BLaER1 (cell line): ENCODE data around the gene VPS37C.
A peak's percentile ranks its signal among the peaks of the same experiment; 100 is the strongest.

Experiments
- H3K27ac ChIP-seq: shearing (Covaris generic); formaldehyde crosslinking; 2 replicates; pipeline ENCODE4 v1.8.1; 2022
- H3K27me3 ChIP-seq: shearing (Covaris generic); formaldehyde crosslinking; 2 replicates; pipeline ENCODE4 v1.8.1; 2022
- H3K36me3 ChIP-seq: shearing (Covaris generic); formaldehyde crosslinking; 2 replicates; pipeline ENCODE4 v1.8.1; 2022
- H3K4me1 ChIP-seq: shearing (Covaris generic); formaldehyde crosslinking; 2 replicates; pipeline ENCODE4 v1.8.1; 2022
- H3K4me2 ChIP-seq: shearing (Covaris generic); formaldehyde crosslinking; 2 replicates; pipeline ENCODE4 v1.8.1; 2022
- H3K4me3 ChIP-seq: shearing (Covaris generic); formaldehyde crosslinking; 2 replicates; pipeline ENCODE4 v1.8.1; 2022
- H3K9ac ChIP-seq: shearing (Covaris generic); formaldehyde crosslinking; 2 replicates; pipeline ENCODE4 v1.8.1; 2022
- H3K9me3 ChIP-seq: shearing (Covaris generic); formaldehyde crosslinking; 2 replicates; pipeline ENCODE4 v1.8.1; 2022
- H4K20me1 ChIP-seq: shearing (Covaris generic); formaldehyde crosslinking; 2 replicates; pipeline ENCODE4 v1.8.1; 2022
- Cebpa-rat ChIP-seq: shearing (Covaris generic); IDR thresholded peaks from 2 replicates; pipeline ENCODE4 v1.8.1; 2022

The VPS37C gene

DNA sequence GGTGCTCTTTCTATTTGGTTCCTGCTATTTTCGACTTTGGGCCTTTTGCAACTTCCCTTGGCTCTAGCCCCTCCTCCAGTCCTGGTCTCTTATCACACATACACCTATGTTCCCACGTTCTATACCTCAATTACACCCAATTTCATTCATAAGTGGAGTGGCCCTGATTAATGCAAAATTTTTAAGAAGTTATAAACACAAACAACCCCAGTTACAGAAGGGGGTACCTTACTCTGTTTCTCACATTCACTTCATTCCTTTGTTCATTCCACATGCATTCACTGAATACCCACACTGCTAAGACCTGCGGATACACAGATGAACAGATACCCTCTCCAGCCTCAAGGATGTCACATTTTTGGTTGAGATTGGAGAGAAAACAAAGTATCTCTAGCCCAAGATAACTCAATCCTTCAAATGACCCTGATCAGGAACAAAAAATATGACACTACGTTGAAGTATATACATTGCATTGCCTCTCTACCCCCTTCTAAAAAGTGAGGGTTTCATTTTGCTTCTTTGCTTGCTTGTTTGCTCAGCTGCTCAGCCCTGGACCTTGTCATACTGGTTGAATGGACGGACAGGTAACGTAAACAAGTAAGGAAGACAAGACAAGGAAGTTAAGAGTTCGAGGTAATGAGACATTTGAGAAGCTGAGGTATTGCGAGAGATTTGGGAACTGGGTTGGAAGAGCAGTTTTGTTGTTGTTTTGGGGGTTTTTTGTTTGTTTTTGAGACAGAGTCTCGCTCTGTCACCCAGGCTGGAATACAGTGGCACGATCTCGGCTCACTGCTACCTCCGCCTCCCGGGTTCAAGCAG, 3.6 kb upstream of the VPS37C start:
- no peak overlapping the region for H3K4me2 ChIP-seq
- peaks cover 6% of the 10 kb centered on the region; the same call in 1 of the 2 replicates for H3K9me3 ChIP-seq
- no peak overlapping the region for H3K9ac ChIP-seq
- TF ChIP-seq Cebpa-rat: no peak
- H3K4me3 ChIP-seq: no peak overlapping the region
- no peaks in the 10 kb centered on the region for H4K20me1 ChIP-seq
- H3K27me3 ChIP-seq: no peaks in the 10 kb centered on the region
- no peaks in the 10 kb centered on the region for H3K36me3 ChIP-seq
- no peak overlapping the region for H3K27ac ChIP-seq
- peaks cover 29% of the 10 kb centered on the region for H3K4me1 ChIP-seq

DNA sequence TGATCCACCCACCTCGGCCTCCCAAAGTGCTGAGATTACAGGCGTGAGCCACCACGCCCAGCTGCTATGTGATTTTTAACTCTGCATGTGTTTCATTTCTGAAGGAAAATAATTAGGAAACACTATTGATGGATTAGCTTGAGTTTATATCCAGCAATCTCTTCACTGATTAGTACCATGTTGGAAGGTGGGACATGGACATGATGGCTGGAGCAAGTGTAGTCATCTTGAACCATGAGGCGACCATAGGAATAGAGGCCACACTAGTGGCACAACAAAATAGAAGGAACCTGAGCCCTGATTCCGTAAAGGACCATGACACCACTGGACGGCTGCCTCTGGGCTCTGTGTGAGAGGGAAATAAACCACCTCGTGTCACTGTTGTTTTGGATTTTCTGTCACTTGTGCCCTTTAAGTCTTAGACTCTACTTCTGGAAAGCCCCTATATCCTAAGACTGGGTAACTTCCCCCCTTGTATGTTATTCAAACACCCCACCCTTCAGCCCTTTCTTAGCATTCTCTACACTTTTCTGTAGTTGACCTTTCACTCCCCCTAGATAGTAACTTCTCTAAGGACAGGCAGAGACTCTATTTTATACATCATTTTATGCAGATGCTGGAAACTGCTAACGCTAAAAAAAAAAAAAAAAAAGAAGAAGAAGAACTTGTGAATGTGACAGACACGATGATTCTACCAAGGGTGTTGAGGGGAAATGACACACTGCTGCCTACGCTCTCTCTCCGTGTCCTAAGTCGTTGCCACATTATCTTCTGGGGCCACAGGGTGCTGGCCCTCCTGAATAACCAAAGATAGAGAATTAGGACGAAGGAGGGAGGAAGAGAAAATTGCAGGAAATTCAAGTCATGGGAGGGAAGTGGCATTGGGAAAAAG, 2.7 kb upstream of the VPS37C start:
- H3K4me1 ChIP-seq: peaks cover 29% of the 10 kb centered on the region
- H3K4me2 ChIP-seq: no peak overlapping the region
- H3K4me3 ChIP-seq: no peak overlapping the region
- peaks cover 2% of the 10 kb centered on the region; the same call in 1 of the 2 replicates for H3K9me3 ChIP-seq
- H3K36me3 ChIP-seq: no peaks in the 10 kb centered on the region
- no peaks in the 10 kb centered on the region for H3K27me3 ChIP-seq
- H3K27ac ChIP-seq: no peak overlapping the region
- TF ChIP-seq Cebpa-rat: no peak
- H3K9ac ChIP-seq: no peak overlapping the region
- no peaks in the 10 kb centered on the region; the same call in 1 of the 2 replicates for H4K20me1 ChIP-seq

GRCh38 chr11:61163021-61163420, 1.8 kb upstream of the VPS37C start:
- H3K4me2 ChIP-seq: no peak overlapping the region
- no peaks in the 10 kb centered on the region for H3K36me3 ChIP-seq
- no peak overlapping the region for H3K27ac ChIP-seq
- H3K27me3 ChIP-seq: no peaks in the 10 kb centered on the region
- peaks cover 9% of the 10 kb centered on the region; the same call in 1 of the 2 replicates for H4K20me1 ChIP-seq
- no peak for TF ChIP-seq Cebpa-rat
- no peak overlapping the region for H3K4me3 ChIP-seq
- H3K4me1 ChIP-seq: peaks cover 29% of the 10 kb centered on the region
- no peak overlapping the region for H3K9ac ChIP-seq
- H3K9me3 ChIP-seq: no peaks in the 10 kb centered on the region; the same call in 1 of the 2 replicates

- Histone ChIP-seq H3K4me1 (peaks cover 22% of the 10 kb centered on the region), H3K4me2 (peak overlapping the region; percentile 87), H3K9ac (peak overlapping the region; percentile 83), H3K27me3 (no peaks in the 10 kb centered on the region), H3K9me3 (no peaks in the 10 kb centered on the region; the same call in 1 of the 2 replicates), H3K36me3 (no peaks in the 10 kb centered on the region), H3K27ac (peak overlapping the region; percentile 94), H4K20me1 (peaks cover 9% of the 10 kb centered on the region; the same call in 1 of the 2 replicates), H3K4me3 (peak overlapping the region; percentile 76)
- no peak for TF ChIP-seq Cebpa-rat
Observed at GRCh38 chr11:61162092-61162941, 1.1 kb upstream of the VPS37C start.

- no peak for TF ChIP-seq Cebpa-rat
- Histone ChIP-seq H4K20me1 (peaks cover 9% of the 10 kb centered on the region; the same call in 1 of the 2 replicates), H3K4me1 (peaks cover 21% of the 10 kb centered on the region), H3K9me3 (0 out of 2 replicates have a peak, but pooled peaks cover under 1% of the 10 kb centered on the region), H3K4me2 (peak overlapping the region; percentile 87), H3K4me3 (peak overlapping the region; percentile 76), H3K36me3 (no peaks in the 10 kb centered on the region), H3K27ac (peak overlapping the region; percentile 94), H3K27me3 (no peaks in the 10 kb centered on the region), H3K9ac (peak overlapping the region; percentile 83)
Observed at GRCh38 chr11:61160487-61161189, 588 bp downstream of the VPS37C start.

DNA sequence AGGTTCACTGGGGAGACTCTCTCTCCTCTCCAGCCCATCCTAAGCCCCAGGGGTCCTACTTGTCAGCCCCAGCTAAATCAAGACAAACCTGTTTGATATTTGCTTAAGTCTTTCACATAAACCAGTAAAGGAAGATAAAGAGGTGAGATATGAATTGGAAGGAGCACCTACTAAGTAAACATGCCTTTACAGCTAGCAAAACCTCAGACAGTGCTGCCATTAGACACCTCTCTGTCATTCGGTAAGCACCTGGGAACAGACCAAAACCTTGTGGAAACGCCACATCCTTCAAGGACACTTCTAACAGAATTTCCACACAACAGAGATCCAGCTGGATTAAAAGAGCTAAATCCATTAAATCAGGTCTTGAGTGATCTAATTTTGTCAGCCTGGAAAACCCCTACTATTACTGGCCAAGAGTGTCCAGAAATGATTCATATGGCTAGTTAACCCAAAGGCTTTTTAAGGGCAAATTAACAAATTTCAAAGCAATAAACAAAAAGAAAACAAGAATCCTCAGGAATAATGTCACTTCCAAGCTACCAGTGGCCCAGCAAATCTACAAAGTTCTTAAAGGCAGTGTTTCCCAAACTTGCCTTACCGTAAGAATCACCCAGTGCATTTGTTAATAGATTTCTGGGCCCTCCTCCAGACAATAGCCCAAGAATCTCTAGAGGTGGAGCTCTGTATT, 2.4 kb downstream of the VPS37C start:
- Histone ChIP-seq H3K9ac (no peak overlapping the region), H3K9me3 (peaks cover 15% of the 10 kb centered on the region), H4K20me1 (peaks cover 9% of the 10 kb centered on the region; the same call in 1 of the 2 replicates), H3K27me3 (no peaks in the 10 kb centered on the region), H3K4me1 (peaks cover 21% of the 10 kb centered on the region), H3K4me2 (no peak overlapping the region), H3K36me3 (peaks cover 9% of the 10 kb centered on the region), H3K4me3 (no peak overlapping the region), H3K27ac (no peak overlapping the region)
- TF ChIP-seq Cebpa-rat: no peak

- no peak overlapping the region for H3K9ac ChIP-seq
- peaks cover 19% of the 10 kb centered on the region for H3K4me1 ChIP-seq
- no peak overlapping the region for H3K4me2 ChIP-seq
- no peak for TF ChIP-seq Cebpa-rat
- H3K36me3 ChIP-seq: peaks cover 9% of the 10 kb centered on the region
- H3K9me3 ChIP-seq: peaks cover 15% of the 10 kb centered on the region
- no peak overlapping the region for H3K27ac ChIP-seq
- H3K4me3 ChIP-seq: no peak overlapping the region
- H3K27me3 ChIP-seq: no peaks in the 10 kb centered on the region
- peaks cover 19% of the 10 kb centered on the region; the same call in 1 of the 2 replicates for H4K20me1 ChIP-seq
Observed at GRCh38 chr11:61157743-61158142, 3.5 kb downstream of the VPS37C start.

GRCh38 chr11:61155741-61156140, 5.5 kb downstream of the VPS37C start:
- no peaks in the 10 kb centered on the region for H3K27me3 ChIP-seq
- H3K9ac ChIP-seq: no peak overlapping the region
- H3K9me3 ChIP-seq: peaks cover 15% of the 10 kb centered on the region
- no peak overlapping the region for H3K27ac ChIP-seq
- TF ChIP-seq Cebpa-rat: no peak
- peaks cover 9% of the 10 kb centered on the region for H3K36me3 ChIP-seq
- peaks cover 39% of the 10 kb centered on the region; the same call in 1 of the 2 replicates for H4K20me1 ChIP-seq
- H3K4me3 ChIP-seq: no peak overlapping the region
- peaks cover 12% of the 10 kb centered on the region for H3K4me1 ChIP-seq
- no peak overlapping the region for H3K4me2 ChIP-seq
